DMS53 treated with DMSO at 0.1 percent for 48 hours (cell line): ENCODE data around the gene SLX4IP.

Experiments used
- DNase-seq: peaks from one replicate; lab custom pipeline; 2025; ENCODE audit not compliant: unreplicated experiment; lab: John Stamatoyannopoulos, UW

SLX4IP gene

DNA sequence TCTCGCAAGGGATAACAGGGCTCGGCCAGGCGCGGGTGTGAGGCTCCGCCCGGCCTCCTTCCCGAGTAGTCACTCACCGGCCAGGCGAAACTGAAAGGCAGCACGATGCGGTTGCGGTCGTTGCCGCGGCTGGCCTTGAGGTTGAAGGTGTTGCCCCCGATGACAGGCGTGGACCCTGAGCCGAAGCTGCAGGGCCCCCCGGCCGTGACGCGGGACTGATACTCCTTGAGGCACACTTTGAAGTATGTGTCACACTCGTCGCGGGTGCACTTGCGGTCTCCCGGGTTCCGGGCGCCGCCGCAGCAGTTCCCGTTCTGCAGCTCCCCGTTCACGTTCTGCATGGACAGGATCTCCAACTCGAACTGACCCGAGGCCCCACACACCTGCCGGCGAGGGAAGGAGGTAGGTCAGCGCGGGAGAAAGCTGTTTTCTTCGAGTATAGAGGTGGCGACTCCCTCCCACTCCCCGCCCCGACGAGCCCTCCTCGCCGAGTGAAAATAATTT is 237.6 kb downstream of the SLX4IP start:
- DNase-seq = peak; percentile 72

DNA sequence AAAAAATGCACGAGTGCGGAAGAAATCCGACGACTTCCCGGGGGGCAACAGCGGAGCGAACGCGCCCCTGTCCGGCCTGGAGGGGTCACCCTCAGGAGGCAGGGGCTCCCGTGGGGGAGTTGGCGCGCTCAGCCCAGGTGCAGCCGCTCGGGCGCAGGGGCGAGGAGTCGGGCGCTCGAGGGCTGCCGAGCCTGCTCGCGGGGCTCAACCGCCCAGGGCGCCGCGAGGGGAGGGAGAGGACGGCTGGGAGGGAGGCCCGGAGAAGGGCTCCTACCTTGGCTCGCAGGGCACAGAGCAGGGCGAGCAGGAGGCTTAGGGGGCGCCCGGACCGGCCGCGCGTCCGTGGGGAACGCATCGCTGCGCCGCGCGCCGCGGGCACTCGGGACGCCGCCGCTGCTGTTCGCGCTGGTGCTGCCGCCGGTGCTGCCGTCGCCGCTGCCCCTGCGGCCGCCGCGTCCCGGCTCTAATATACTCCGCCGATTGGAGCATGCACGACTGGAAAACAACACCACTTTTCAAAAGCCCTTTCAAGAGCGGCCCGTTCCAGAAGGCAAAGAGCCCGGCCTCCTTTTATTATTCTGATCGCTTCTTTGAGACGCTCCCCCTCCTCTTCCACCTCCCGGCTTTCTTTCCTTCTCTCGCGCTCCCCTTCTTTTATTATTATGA is 238.2 kb downstream of the SLX4IP start:
- peak; percentile 78 for DNase-seq

DNA sequence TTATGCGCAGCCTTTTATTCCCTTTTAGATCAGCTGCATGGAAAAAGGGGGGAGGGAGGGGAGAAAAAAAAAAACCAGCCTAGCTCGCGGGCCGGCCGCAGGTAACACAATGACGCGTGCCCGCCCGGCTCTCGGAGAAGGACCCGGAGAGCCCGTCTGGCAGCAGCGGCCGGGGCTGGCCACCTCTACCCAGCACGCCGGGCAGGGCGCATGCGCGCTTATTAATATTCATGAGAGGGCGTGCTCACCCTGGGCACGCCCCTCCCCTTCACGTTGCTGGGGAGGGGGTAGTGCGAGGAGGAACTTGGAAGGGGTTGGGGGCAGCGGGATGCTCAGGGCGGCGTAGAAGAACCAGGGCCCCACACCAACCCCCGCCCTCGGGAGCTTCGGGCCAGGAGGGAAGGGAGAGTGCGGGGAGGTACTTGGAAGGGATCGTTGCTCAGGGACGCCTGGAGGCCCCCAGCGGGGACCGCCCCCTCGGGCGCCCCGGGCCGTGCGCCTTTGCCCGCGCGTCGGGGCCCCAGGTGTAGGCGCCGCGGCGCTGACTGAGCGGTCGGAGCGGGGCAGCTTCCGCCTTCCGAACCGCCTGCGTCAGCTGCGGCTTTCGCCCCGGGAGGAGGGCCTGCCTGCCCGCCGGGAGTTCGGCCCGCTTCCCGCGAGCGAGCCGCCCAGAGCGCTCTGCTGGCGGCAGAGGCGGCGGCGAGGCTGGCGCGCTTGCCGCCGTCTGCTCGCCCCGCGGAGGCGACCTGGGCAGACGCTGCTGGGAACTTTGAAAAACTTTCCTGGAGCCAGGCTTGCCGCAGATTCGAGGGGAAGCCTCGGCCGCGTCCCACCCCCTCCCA is 239.0 kb downstream of the SLX4IP start, which contains the start of gene JAG1:
Gene JAG1, minus strand, starts transcription at position 158 of the 842 bp plus-strand sequence. CDS start 469 bp downstream, outside the sequence.
- peak; percentile 83 for DNase-seq

DNA sequence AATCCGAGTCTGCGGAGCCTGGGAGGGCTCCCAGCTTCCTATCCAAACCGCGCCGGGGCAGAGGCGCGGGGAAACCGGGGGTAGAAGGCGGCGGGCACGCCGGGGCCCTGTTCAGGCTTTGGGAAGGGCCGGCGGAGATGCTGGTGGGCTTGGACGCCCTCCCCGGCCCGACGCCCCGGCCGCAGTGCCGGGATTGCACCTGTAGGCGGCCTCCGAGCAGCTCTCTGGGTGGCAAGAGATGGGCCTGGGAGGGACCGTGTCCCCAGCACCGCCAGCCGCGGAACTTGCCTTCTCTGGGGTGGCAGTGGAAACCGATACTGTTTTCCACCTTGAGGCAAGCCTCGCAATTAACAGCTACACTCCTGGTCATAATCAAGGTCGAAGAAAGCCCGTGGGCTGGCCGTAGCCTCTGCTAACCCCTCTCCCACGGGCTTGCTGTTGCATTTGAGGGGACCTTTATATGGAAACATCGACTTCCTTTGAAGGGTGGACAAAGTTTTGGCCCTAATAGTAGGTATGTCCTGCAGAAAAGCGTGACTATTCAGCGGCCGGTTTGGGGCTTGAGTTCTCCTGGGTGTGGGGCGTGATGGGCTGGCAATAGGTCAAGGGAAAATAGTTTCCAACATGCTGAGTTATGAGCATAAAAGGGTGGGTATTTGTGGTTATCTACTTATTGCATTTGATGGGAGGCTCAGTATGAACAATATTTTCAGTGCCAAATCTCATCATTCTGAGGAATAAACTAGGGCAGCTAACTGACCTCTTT is 239.8 kb downstream of the SLX4IP start:
- DNase-seq = peak; percentile 58

DNA sequence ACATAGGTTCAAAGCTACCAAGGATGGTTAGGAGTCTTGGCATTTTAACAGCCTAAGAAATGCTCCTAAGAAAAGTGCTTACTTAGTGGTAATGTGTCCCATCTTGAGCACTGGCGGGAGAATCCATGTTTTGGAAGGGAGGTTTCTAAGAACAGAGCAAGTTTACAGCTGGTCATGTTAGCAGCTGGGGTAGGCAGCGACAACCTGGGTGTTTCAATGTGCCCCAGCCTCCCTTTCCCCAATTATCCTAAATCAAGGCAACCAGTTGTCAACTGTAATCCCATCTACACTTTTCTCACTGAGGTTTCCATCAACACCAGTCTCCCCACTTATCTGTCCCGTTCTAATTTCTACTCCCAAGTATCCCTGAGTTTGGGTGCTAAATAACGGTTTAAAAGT is 240.3 kb downstream of the SLX4IP start:
- DNase-seq = no peak

DNA sequence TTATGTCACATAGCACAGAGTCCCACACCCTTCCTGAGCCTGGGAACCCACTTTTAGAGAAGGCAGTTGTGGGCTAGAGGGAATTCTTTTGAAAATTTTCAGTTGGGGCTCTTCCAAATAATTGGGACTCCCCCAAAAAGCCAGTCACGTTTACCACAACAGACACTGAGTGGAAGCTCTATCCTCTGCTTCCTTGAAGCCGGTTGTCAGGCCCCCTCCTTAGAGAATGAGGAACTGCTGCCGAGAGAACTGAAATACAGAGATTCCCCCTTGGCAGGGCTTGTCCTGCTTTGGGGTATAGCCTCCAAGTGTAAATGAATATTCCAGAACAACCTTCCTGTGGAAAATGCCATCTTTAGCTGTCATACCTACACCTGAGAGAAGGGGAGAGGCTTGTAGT is 241.4 kb downstream of the SLX4IP start:
- no peak for DNase-seq
